Calu3 (cell line): ENCODE measurements around the gene CRTAC1. TPM values are rescaled to one million over a fixed set of nuclear protein-coding genes. Genes with fewer than 3 reads are reported as not detected.

Experiments
- BruUV-seq: library from RNA; stranded (reverse); fragments of 400-500 nt; replicated peaks from 2 replicates; lab custom pipeline; 2021; lab: Mats Ljungman, UMichigan
- CTCF ChIA-PET: fragments of 300-600 bp; sonication (Branson Sonifier 250); formaldehyde crosslinking; loops from one replicate; lab custom pipeline; 2022; ENCODE audit warnings: antibody characterized with exemption; lab: Charles Lee
- DNase-seq: peaks from one replicate; pipeline ENCODE4 v3.0.0; 2022
- H3K27ac Mint-ChIP-seq: one replicate; pipeline ENCODE4 v1.8.0; 2022; ENCODE audit warnings: mixed read lengths; ENCODE audit not compliant: unreplicated experiment
- H3K27me3 Mint-ChIP-seq: one replicate; pipeline ENCODE4 v1.8.0; 2022; ENCODE audit warnings: mixed read lengths; ENCODE audit not compliant: unreplicated experiment
- H3K36me3 Mint-ChIP-seq: one replicate; pipeline ENCODE4 v1.8.0; 2022; ENCODE audit warnings: mild to moderate bottlenecking, moderate library complexity, mixed read lengths; ENCODE audit not compliant: insufficient read depth, unreplicated experiment
- H3K4me1 Mint-ChIP-seq: one replicate; pipeline ENCODE4 v1.8.0; 2022; ENCODE audit warnings: mild to moderate bottlenecking, low read depth, mixed read lengths; ENCODE audit not compliant: unreplicated experiment
- H3K4me3 Mint-ChIP-seq: one replicate; pipeline ENCODE4 v1.8.0; 2022; ENCODE audit warnings: mild to moderate bottlenecking, low read depth, moderate library complexity, mixed read lengths; ENCODE audit not compliant: unreplicated experiment
- H3K9me3 Mint-ChIP-seq: one replicate; pipeline ENCODE4 v1.8.0; 2022; ENCODE audit warnings: low read depth, mixed read lengths; ENCODE audit not compliant: unreplicated experiment
- intact Hi-C: fragments of 100-400 bp; cut with micrococcal nuclease; formaldehyde crosslinking; loops from one replicate; pipeline ENCODE4 v1.10.0; 2022; ENCODE audit not compliant: unreplicated experiment
- total RNA-seq: library from RNA; stranded (reverse); gene quantifications from 2 replicates; pipeline ENCODE4 v1.2.3, GENCODE V29; 2022
- TF ChIP-seq, protein P1 (sequence below): fragments of 200-600 bp; IDR thresholded peaks from one replicate; pipeline ENCODE4 v1.8.0; 2022; ENCODE audit warnings: antibody characterized with exemption; ENCODE audit not compliant: unreplicated experiment

CRTAC1 gene
- total RNA-seq, 1 experiment from 2014 or later, result not detected

DNA sequence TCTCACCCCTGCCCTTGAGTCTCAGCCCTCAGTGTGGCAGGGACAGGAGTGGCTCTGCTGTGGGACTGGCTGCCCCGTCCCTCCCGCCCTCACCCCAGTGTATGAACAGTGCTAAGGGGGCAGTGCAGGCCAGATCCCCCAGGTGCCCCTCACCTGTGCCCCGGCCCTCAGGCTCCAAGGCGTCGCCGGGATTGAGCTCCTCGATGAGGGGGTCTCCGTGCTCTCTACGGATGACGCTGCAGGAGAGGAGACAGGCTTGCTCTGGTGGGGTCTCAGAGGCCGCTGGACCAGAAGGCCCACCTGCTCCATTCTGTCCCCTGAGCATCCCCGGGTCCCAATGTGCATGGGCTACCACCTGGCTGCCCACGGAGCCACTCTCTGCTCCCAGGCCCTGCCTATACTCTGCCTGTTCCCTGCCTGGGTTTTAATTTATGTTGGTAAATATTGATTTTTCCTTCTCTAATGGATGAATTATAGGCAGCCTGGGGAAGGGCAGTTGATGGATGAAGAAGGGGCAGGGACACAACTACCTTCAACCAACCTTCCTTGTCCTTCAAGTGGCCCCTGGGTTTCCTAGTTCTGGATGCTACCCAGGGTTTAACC, 133.6 kb downstream of the CRTAC1 start:
- CTCF ChIA-PET, result no interaction called here
- H3K4me3 Mint-ChIP-seq, result no peak overlapping the region

DNA sequence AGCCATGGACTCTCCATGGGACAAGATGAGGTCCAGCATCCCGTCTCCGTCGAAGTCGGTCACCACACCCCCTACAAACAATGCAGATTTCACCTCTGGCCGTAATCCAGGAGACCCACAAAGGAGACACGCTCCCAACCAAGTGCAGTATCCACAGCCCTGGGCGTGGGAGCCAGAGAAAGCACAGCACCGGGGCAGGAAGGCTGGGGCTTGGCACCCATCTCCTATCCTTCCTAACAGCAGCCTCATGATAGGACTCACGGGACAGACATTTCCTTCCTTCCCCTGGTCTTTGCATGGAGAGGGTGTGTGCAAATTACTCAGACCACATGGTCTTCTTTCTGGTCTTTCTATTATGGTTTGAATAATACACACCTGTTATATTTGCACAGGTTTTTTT, 134.5 kb downstream of the CRTAC1 start:
- H3K27ac Mint-ChIP-seq, result no peak overlapping the region
- no peaks in the 10 kb centered on the region for H3K27me3 Mint-ChIP-seq
- no TSS peak for BruUV-seq
- TF ChIP-seq, protein P1, sequence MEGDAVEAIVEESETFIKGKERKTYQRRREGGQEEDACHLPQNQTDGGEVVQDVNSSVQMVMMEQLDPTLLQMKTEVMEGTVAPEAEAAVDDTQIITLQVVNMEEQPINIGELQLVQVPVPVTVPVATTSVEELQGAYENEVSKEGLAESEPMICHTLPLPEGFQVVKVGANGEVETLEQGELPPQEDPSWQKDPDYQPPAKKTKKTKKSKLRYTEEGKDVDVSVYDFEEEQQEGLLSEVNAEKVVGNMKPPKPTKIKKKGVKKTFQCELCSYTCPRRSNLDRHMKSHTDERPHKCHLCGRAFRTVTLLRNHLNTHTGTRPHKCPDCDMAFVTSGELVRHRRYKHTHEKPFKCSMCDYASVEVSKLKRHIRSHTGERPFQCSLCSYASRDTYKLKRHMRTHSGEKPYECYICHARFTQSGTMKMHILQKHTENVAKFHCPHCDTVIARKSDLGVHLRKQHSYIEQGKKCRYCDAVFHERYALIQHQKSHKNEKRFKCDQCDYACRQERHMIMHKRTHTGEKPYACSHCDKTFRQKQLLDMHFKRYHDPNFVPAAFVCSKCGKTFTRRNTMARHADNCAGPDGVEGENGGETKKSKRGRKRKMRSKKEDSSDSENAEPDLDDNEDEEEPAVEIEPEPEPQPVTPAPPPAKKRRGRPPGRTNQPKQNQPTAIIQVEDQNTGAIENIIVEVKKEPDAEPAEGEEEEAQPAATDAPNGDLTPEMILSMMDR, result no peak
- H3K4me1 Mint-ChIP-seq, result no peaks in the 10 kb centered on the region
- no peaks in the 10 kb centered on the region for H3K9me3 Mint-ChIP-seq
- no peak overlapping the region for H3K4me3 Mint-ChIP-seq
- DNase-seq, result no peak
- intact Hi-C loops, result no loop called here
- H3K36me3 Mint-ChIP-seq, result no peaks in the 10 kb centered on the region
- CTCF ChIA-PET, result no interaction called here

More for the DNA sequence above, 133.6 kb downstream of the CRTAC1 start:
- DNase-seq, result no peak
- Mint-ChIP-seq H3K4me1 (no peaks in the 10 kb centered on the region), H3K36me3 (no peaks in the 10 kb centered on the region), H3K27ac (no peak overlapping the region), H3K9me3 (no peaks in the 10 kb centered on the region), H3K27me3 (no peaks in the 10 kb centered on the region)
- TF ChIP-seq, protein P1, result no peak
- no TSS peak for BruUV-seq
- intact Hi-C loops, result no loop called here

DNA sequence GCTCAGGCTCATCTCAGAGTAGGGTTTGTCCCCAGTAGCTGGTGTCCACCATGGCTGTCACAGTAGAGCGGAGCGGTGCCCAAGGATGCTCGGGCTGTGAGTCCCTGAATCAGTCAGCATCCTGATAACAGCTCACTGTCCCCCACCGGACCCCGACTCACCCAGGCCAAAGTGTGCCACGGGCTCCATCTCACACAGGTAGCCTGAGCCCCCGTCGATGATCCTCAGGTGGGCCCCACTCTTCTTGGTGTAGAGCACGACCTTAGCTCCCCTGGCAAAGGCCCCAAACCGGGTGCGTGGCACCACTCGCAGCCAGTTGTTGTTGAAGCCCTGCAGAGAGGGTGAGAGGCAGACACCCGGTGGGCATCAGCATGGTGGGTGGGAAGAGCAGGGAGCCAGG, 135.3 kb downstream of the CRTAC1 start:
- TF ChIP-seq, protein P1, result no peak
- no peak overlapping the region for H3K27ac Mint-ChIP-seq
- CTCF ChIA-PET, result no interaction called here
- intact Hi-C loops, result no loop called here
- H3K36me3 Mint-ChIP-seq, result no peaks in the 10 kb centered on the region
- no peaks in the 10 kb centered on the region for H3K27me3 Mint-ChIP-seq
- H3K9me3 Mint-ChIP-seq, result no peaks in the 10 kb centered on the region
- H3K4me3 Mint-ChIP-seq, result no peak overlapping the region
- BruUV-seq, result no TSS peak
- H3K4me1 Mint-ChIP-seq, result no peaks in the 10 kb centered on the region
- DNase-seq, result no peak

DNA sequence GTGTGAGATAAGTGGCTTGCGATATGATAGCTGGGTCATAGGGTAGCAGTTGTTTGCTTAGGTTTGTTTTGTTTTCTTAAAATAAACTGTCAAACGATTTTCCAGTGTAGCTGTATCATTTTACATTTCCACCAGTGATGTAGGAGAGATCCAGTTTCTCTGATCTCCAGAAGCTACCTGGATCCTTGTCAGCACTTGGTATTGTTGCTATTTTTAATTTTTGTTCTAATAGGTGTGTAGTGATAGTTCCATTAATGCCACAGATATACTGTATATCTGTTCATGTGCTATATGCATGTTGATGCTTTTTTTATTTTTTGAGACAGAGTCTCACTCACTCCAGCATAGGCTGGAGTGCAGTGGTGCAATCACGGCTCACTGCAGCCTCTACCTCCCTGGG, 136.3 kb downstream of the CRTAC1 start:
- Mint-ChIP-seq H3K36me3 (no peaks in the 10 kb centered on the region), H3K4me1 (no peaks in the 10 kb centered on the region), H3K27ac (no peak overlapping the region), H3K9me3 (no peaks in the 10 kb centered on the region), H3K27me3 (no peaks in the 10 kb centered on the region), H3K4me3 (no peak overlapping the region)
- DNase-seq, result no peak
- BruUV-seq, result no TSS peak
- TF ChIP-seq, protein P1, result no peak
- CTCF ChIA-PET, result no interaction called here
- intact Hi-C loops, result no loop called here
